Measurements from ENCODE around the gene CD207. TPM values are rescaled to one million over a fixed set of nuclear protein-coding genes. Genes with fewer than 3 reads are reported as not detected.
"Not testable (repeated sequence)": the region's sequence is repeated elsewhere in the genome, so short reads cannot be mapped to it uniquely, and the experiment has no call there.

CD207 gene
- total RNA-seq, 2 experiments from 2014 or later = not detected

DNA sequence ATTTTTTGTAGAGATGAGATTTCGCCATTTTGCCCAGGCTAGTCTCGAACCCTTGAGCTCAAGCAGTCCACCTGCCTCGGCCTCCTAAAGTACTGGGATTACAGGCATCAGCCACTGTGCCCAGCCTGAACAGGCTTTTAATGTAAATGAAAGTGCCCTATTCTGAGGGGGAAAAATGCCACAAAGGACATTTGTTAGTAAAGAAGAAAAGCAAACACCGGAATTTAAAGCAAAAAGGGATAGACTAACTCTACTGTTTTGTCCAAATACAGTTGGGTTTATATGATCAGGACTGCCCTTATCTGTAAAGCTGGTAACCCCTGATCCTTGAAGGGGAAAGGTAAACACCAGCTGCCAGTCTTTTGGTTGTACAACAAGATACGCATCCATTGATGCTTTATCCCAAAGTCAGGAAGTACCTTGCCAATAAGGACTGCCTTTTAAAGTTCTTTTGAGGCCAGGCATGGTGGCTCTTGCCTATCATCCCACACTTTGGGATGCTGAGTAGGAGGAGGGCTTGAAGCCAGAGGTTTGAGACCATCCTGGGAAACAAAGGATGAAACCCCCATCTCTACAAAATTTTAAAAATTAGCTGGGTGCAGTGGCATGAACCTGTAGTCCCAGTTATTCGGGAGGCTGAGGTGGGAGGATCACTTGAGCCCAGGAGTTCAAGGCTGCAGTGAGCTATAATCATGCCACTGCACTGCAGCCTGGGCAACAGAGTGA, 28.4 kb downstream of the CD207 start:
- DNase-seq = no peak
- intact Hi-C loops (cut with micrococcal nuclease) = no loop called here
- ChIA-PET CTCF (interaction anchor here (1.2 kb wide), 1 partner anchor 9 kb away, joined by 3 read pairs; no protein-coding TSS in a partner anchor), POLR2A (no interaction called here)
- H3K27me3 Mint-ChIP-seq = peaks cover 4% of the 10 kb centered on the region
- H3K4me1 Mint-ChIP-seq (ENCODE audit: low read depth) = no peaks in the 10 kb centered on the region
- H3K4me3 Mint-ChIP-seq = no peak overlapping the region
- ATAC-seq = no peak
- H3K9me3 Mint-ChIP-seq = no peaks in the 10 kb centered on the region
- TF ChIP-seq, protein P1, sequence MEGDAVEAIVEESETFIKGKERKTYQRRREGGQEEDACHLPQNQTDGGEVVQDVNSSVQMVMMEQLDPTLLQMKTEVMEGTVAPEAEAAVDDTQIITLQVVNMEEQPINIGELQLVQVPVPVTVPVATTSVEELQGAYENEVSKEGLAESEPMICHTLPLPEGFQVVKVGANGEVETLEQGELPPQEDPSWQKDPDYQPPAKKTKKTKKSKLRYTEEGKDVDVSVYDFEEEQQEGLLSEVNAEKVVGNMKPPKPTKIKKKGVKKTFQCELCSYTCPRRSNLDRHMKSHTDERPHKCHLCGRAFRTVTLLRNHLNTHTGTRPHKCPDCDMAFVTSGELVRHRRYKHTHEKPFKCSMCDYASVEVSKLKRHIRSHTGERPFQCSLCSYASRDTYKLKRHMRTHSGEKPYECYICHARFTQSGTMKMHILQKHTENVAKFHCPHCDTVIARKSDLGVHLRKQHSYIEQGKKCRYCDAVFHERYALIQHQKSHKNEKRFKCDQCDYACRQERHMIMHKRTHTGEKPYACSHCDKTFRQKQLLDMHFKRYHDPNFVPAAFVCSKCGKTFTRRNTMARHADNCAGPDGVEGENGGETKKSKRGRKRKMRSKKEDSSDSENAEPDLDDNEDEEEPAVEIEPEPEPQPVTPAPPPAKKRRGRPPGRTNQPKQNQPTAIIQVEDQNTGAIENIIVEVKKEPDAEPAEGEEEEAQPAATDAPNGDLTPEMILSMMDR (IDR thresholded peaks at IDR 0.05) = no peak
- no peak overlapping the region for H3K27ac Mint-ChIP-seq
- no peaks in the 10 kb centered on the region for H3K36me3 Mint-ChIP-seq (ENCODE audit: low read depth)

DNA sequence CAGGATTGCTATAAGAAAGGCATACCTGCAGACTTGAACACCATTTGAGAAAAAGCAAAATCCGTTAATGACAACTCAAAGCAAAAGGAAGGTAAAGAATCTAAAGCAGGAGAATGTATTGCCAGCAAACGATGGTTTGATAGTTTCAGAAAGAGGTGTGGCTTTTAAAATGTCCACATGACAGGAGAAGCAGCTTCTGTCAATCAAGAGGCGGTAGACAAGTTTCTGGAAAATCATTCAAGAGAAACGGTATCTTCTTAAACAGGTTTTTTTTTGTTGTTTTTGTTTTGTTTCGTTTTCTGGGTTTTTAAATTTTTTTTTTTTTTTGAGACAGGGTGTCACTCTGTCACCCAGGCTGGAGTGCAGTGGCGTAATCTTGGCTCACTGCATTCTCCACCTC, 29.0 kb downstream of the CD207 start:
- DNase-seq (no peak), ATAC-seq (no peak)
- Mint-ChIP-seq H3K27ac (no peak overlapping the region), H3K9me3 (no peaks in the 10 kb centered on the region), H3K4me1 (ENCODE audit: low read depth) (no peaks in the 10 kb centered on the region), H3K36me3 (ENCODE audit: low read depth) (no peaks in the 10 kb centered on the region), H3K27me3 (peaks cover 4% of the 10 kb centered on the region), H3K4me3 (no peak overlapping the region)
- TF ChIP-seq, protein P1 (IDR thresholded peaks at IDR 0.05) = no peak
- ChIA-PET POLR2A (no interaction called here), CTCF (interaction anchor here (0.6 to 1.2 kb wide), 2 partner anchors 10 to 17 kb away, joined by 3 to 4 read pairs; no protein-coding TSS in a partner anchor)
- intact Hi-C loops (cut with micrococcal nuclease) = no loop called here

DNA sequence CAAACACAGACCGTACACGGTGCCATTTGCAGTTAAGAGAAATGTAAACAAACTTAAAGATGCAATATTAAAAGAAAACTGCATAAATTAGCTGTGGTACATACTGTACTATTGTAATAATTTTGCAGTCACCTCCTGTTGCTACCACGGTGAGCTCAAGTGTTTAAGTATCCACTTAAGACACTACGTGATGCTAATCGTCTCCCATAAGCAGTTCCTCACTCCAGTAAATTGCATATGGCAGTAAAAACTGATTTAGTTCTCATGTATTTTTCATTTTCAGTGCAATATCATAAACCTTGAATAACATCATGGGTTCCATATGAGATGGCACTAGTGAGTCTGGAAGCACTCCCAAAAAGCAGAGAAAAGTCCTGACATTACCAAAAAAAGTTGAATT, 29.6 kb downstream of the CD207 start:
- Mint-ChIP-seq H3K27me3 (peaks cover 4% of the 10 kb centered on the region), H3K27ac (no peak overlapping the region)
- CTCF ChIA-PET = interaction anchor here (0.6 to 1.1 kb wide), 2 partner anchors 17 to 142 kb away, joined by 3 to 4 read pairs; no protein-coding TSS in a partner anchor

DNA sequence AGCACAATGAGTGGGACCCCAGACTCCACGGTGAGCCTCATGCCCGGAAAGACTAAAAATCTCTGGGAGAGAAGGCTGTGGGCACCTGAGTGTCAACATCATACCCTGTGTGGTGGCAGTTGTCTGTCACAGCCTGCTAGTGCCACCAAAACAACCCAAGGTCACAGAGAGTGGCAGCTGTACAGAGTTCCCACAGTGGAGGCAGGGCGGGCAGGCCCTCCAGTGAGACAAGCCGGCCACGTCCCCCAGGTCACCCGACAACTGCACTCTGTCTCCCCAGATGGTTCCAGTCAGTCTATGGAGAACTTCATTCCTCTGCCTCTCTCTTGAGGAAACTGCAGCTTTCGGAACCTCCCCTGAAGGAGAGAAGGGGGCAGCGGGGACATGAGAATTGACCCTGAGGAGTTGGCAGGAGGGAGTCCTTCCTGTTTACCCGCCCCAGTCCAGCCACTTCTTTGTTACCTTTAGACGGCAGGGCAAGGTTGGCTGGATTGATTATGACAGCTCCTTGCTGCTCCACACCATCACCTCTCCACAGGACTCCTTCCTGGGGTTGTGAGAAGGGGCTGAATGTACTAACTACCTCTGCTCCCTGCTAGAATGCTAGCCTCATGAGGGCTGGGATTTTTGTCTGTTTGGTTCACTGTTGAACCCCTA, 33.9 kb downstream of the CD207 start:
- DNase-seq (no peak), ATAC-seq (no peak)
- no peaks in the 10 kb centered on the region for H3K4me1 Mint-ChIP-seq (ENCODE audit: low read depth)
- H3K36me3 Mint-ChIP-seq (ENCODE audit: low read depth) = no peaks in the 10 kb centered on the region
- H3K4me3 Mint-ChIP-seq = no peak overlapping the region
- CTCF ChIA-PET = no interaction called here
- intact Hi-C loops (cut with micrococcal nuclease) = no loop called here
- POLR2A ChIA-PET = no interaction called here
- no peaks in the 10 kb centered on the region for H3K9me3 Mint-ChIP-seq
- H3K27me3 Mint-ChIP-seq = peaks cover 6% of the 10 kb centered on the region
- TF ChIP-seq, protein P1 (IDR thresholded peaks at IDR 0.05) = no peak
- H3K27ac Mint-ChIP-seq = no peak overlapping the region

More for the DNA sequence above, 29.6 kb downstream of the CD207 start:
- TF ChIP-seq, protein P1 (IDR thresholded peaks at IDR 0.05) = no peak
- no peaks in the 10 kb centered on the region for H3K9me3 Mint-ChIP-seq
- no peaks in the 10 kb centered on the region for H3K36me3 Mint-ChIP-seq (ENCODE audit: low read depth)
- no peaks in the 10 kb centered on the region for H3K4me1 Mint-ChIP-seq (ENCODE audit: low read depth)
- intact Hi-C loops (cut with micrococcal nuclease) = no loop called here
- no peak overlapping the region for H3K4me3 Mint-ChIP-seq
- POLR2A ChIA-PET = no interaction called here
- ATAC-seq (no peak), DNase-seq (no peak)

DNA sequence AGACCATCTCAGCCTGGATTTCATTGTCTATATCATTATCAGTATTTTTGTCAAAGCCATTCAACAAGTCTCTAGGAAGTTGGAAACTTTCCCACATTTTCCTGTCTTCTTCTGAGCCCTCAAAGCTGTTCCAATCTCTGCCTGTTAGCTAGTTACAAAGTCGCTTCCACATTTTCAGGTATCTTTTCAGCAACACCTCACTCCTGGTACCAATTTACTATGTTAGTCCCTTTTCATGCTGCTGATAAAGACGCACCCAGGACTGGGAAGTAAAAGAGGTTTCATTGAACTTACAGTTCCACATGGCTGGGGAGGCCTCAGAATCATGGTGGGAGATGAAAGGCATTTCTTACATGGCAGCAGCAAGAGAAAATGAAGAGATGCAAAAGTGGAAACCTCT, 35.9 kb downstream of the CD207 start:
- Mint-ChIP-seq H3K36me3 (ENCODE audit: low read depth) (no peaks in the 10 kb centered on the region), H3K27me3 (peaks cover 2% of the 10 kb centered on the region), H3K9me3 (no peaks in the 10 kb centered on the region), H3K4me3 (no peak overlapping the region), H3K27ac (no peak overlapping the region), H3K4me1 (ENCODE audit: low read depth) (peaks cover 2% of the 10 kb centered on the region)
- POLR2A ChIA-PET = no interaction called here
- intact Hi-C loops (cut with micrococcal nuclease) = no loop called here
- DNase-seq (no peak), ATAC-seq (no peak)
- TF ChIP-seq, protein P1 (IDR thresholded peaks at IDR 0.05) = no peak
- CTCF ChIA-PET = interaction anchor here (1.0 kb wide), 1 partner anchor 149 kb away, joined by 3 read pairs; no protein-coding TSS in a partner anchor

DNA sequence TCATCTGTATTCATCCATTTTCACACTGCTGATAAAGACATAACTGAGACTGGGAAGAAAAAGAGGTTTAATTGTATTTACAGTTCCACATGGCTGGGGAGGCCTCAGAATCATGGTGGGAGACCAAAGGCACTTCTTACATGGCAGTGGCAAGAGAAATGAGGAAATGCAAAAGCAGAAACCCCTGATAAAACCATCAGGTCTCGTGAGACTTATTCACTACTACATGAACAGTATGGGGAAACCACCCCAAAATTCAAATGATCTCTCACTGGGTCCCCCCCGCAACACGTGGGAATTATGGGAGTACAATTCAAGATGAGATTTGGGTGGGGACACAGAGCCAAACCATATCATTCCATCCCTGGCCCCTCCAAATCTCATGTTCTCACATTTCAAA, 37.6 kb downstream of the CD207 start:
- H3K36me3 Mint-ChIP-seq (ENCODE audit: low read depth); H3K4me1 Mint-ChIP-seq (ENCODE audit: low read depth); H3K4me3 Mint-ChIP-seq; H3K27me3 Mint-ChIP-seq; DNase-seq; H3K9me3 Mint-ChIP-seq; H3K27ac Mint-ChIP-seq; POLR2A ChIA-PET; intact Hi-C loops (cut with micrococcal nuclease); ATAC-seq: not testable (repeated sequence)
- CTCF ChIA-PET = interaction anchor here (3.0 kb wide), 1 partner anchor 63 kb away, joined by 10 read pairs; no protein-coding TSS in a partner anchor

Data from activated CD8-positive, alpha-beta T cell treated with anti-CD3 and anti-CD28 coated beads for 36 hours (primary cell).